ENCODE measurements around the gene RAPGEF6. TPM values are rescaled to one million over a fixed set of nuclear protein-coding genes. Genes with fewer than 3 reads are reported as not detected.

RAPGEF6 gene
- total RNA-seq, 2 donors from 2014 or later = 19.2 to 24.0 TPM

- Histone ChIP-seq H3K27me3 (ENCODE audit: control insufficient read depth, insufficient read depth, low read length, poor library complexity, severe bottlenecking) (no peaks in the 10 kb centered on the region), H3K9me3 (ENCODE audit: control insufficient read depth, low read length) (no peaks in the 10 kb centered on the region), H3K36me3 (ENCODE audit: control insufficient read depth, insufficient read depth, low read length) (peaks cover 58% of the 10 kb centered on the region), H3K9ac (ENCODE audit: extremely low read depth, low read length, poor library complexity, severe bottlenecking) (no peak overlapping the region), H3K4me3 (ENCODE audit: low read length) (no peak overlapping the region), H3K27ac (ENCODE audit: low read depth, low read length) (no peak overlapping the region), H3K4me1 (ENCODE audit: control insufficient read depth, insufficient read depth, low read length) (peaks cover 1% of the 10 kb centered on the region)
- Mint-ChIP-seq H3K4me3 (no peak overlapping the region), H3K9me3 (no peaks in the 10 kb centered on the region), H3K27me3 (ENCODE audit: insufficient read depth) (no peaks in the 10 kb centered on the region), H3K4me1 (peaks cover 1% of the 10 kb centered on the region), H3K36me3 (ENCODE audit: low read depth) (peaks cover 34% of the 10 kb centered on the region), H3K27ac (no peak overlapping the region)
- DNase-seq = no peak
- 92% methylated on average over 4 of the region's 4 CpGs; no CpG with 5 or more reads in 1 of the 2 experiments for WGBS, 2 experiments (ENCODE audit: insufficient coverage in 1 of 2, insufficient read length in 1 of 2)
- TF ChIP-seq, protein P1, sequence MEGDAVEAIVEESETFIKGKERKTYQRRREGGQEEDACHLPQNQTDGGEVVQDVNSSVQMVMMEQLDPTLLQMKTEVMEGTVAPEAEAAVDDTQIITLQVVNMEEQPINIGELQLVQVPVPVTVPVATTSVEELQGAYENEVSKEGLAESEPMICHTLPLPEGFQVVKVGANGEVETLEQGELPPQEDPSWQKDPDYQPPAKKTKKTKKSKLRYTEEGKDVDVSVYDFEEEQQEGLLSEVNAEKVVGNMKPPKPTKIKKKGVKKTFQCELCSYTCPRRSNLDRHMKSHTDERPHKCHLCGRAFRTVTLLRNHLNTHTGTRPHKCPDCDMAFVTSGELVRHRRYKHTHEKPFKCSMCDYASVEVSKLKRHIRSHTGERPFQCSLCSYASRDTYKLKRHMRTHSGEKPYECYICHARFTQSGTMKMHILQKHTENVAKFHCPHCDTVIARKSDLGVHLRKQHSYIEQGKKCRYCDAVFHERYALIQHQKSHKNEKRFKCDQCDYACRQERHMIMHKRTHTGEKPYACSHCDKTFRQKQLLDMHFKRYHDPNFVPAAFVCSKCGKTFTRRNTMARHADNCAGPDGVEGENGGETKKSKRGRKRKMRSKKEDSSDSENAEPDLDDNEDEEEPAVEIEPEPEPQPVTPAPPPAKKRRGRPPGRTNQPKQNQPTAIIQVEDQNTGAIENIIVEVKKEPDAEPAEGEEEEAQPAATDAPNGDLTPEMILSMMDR (conservative IDR thresholded peaks at IDR 0.05) = no peak
Observed at GRCh38 chr5:131389096-131389868, 245.7 kb downstream of the RAPGEF6 start.

- no peak overlapping the region for H3K4me3 Mint-ChIP-seq
- DNase-seq = no peak
- Histone ChIP-seq H3K4me3 (ENCODE audit: low read length) (no peak overlapping the region), H3K9me3 (ENCODE audit: control insufficient read depth, low read length) (no peaks in the 10 kb centered on the region), H3K4me1 (ENCODE audit: control insufficient read depth, insufficient read depth, low read length) (peaks cover 3% of the 10 kb centered on the region), H3K9ac (ENCODE audit: extremely low read depth, low read length, poor library complexity, severe bottlenecking) (no peak overlapping the region), H3K36me3 (ENCODE audit: control insufficient read depth, insufficient read depth, low read length) (peaks cover 38% of the 10 kb centered on the region), H3K27ac (ENCODE audit: low read depth, low read length) (no peak overlapping the region), H3K27me3 (ENCODE audit: control insufficient read depth, insufficient read depth, low read length, poor library complexity, severe bottlenecking) (no peaks in the 10 kb centered on the region)
- no peak overlapping the region for H3K27ac Mint-ChIP-seq
- no peaks in the 10 kb centered on the region for H3K27me3 Mint-ChIP-seq (ENCODE audit: insufficient read depth)
- 94 to 98% methylated on average over 5 to 6 of the region's 6 CpGs for WGBS, 2 experiments (ENCODE audit: insufficient coverage in 1 of 2, insufficient read length in 1 of 2)
- peaks cover 21% of the 10 kb centered on the region for H3K36me3 Mint-ChIP-seq (ENCODE audit: low read depth)
- TF ChIP-seq, protein P1 (conservative IDR thresholded peaks at IDR 0.05) = no peak
- no peaks in the 10 kb centered on the region for H3K9me3 Mint-ChIP-seq
- H3K4me1 Mint-ChIP-seq = peaks cover 5% of the 10 kb centered on the region
Observed at GRCh38 chr5:131387255-131387654, 247.8 kb downstream of the RAPGEF6 start.

- no peaks in the 10 kb centered on the region for H3K27me3 ChIP-seq (ENCODE audit: control insufficient read depth, insufficient read depth, low read length, poor library complexity, severe bottlenecking)
- no peak overlapping the region for H3K27ac Mint-ChIP-seq
- no peak overlapping the region for H3K4me3 ChIP-seq (ENCODE audit: low read length)
- H3K36me3 Mint-ChIP-seq (ENCODE audit: low read depth) = peaks cover 18% of the 10 kb centered on the region
- H3K9me3 ChIP-seq (ENCODE audit: control insufficient read depth, low read length) = no peaks in the 10 kb centered on the region
- no peaks in the 10 kb centered on the region for H3K27me3 Mint-ChIP-seq (ENCODE audit: insufficient read depth)
- H3K4me1 ChIP-seq (ENCODE audit: control insufficient read depth, insufficient read depth, low read length) = peaks cover 3% of the 10 kb centered on the region
- DNase-seq = no peak
- TF ChIP-seq, protein P1 (conservative IDR thresholded peaks at IDR 0.05) = no peak
- H3K9ac ChIP-seq (ENCODE audit: extremely low read depth, low read length, poor library complexity, severe bottlenecking) = no peak overlapping the region
- 69% methylated on average over 3 to 4 of the region's 4 CpGs for WGBS, 2 experiments (ENCODE audit: insufficient coverage in 1 of 2, insufficient read length in 1 of 2)
- H3K9me3 Mint-ChIP-seq = no peaks in the 10 kb centered on the region
- H3K36me3 ChIP-seq (ENCODE audit: control insufficient read depth, insufficient read depth, low read length) = peaks cover 33% of the 10 kb centered on the region
- H3K4me3 Mint-ChIP-seq = no peak overlapping the region
- no peak overlapping the region for H3K27ac ChIP-seq (ENCODE audit: low read depth, low read length)
- peaks cover 6% of the 10 kb centered on the region for H3K4me1 Mint-ChIP-seq
Observed at GRCh38 chr5:131386779-131387178, 248.2 kb downstream of the RAPGEF6 start.

Data from endodermal cell (in vitro differentiated cells).